ENCODE measurements around the gene RUFY1. TPM values are rescaled to one million over a fixed set of nuclear protein-coding genes. Genes with fewer than 3 reads are reported as not detected.

RUFY1 gene
- total RNA-seq, 1 experiment from 2014 or later = 34.0 TPM

GRCh38 chr5:179585941-179586401, 35.6 kb downstream of the RUFY1 start (continued):
- TF ChIP-seq CDX4 (CRISPR knock-in tag; IDR thresholded peaks at IDR 0.05; ENCODE audit: borderline replicate concordance) (no peak), MXD4 (CRISPR knock-in tag; IDR thresholded peaks at IDR 0.05; ENCODE audit: borderline replicate concordance) (no peak), ZNF532 (CRISPR knock-in tag; IDR thresholded peaks at IDR 0.05; ENCODE audit: borderline replicate concordance) (no peak), GABPB1 (CRISPR knock-in tag; IDR thresholded peaks at IDR 0.05) (no peak)

- no peak for TF ChIP-seq ZNF138 (CRISPR knock-in tag; conservative IDR thresholded peaks at IDR 0.05)
- no peak for TF ChIP-seq ZNF425 (CRISPR knock-in tag; conservative IDR thresholded peaks at IDR 0.05)
- TF ChIP-seq E2F4 (CRISPR knock-in tag; IDR thresholded peaks at IDR 0.05; ENCODE audit: borderline replicate concordance, low read depth) = no peak
- TF ChIP-seq ATF6 (CRISPR knock-in tag; IDR thresholded peaks at IDR 0.05) = no peak
- no peak for TF ChIP-seq ARID4B (CRISPR knock-in tag; IDR thresholded peaks at IDR 0.05; ENCODE audit: borderline replicate concordance)
- DNase-seq (ENCODE audit: low spot score) (no peak), ATAC-seq (no peak)
- POLR2A ChIA-PET = no interaction called here
- no peaks in the 10 kb centered on the region; the same call in 1 of the 2 replicates for H3K27me3 Mint-ChIP-seq (ENCODE audit: low read depth)
- CTCF ChIA-PET = no interaction called here
- H3K36me3 Mint-ChIP-seq = peaks cover 64% of the 10 kb centered on the region
- H3K4me1 Mint-ChIP-seq = no peaks in the 10 kb centered on the region
- H3K27ac Mint-ChIP-seq = no peak overlapping the region
- H3K9me3 Mint-ChIP-seq = no peaks in the 10 kb centered on the region
- H3K4me3 Mint-ChIP-seq = no peak overlapping the region
Observed at GRCh38 chr5:179588166-179588565, 37.8 kb downstream of the RUFY1 start.
